GM21825 (cell line): ENCODE data around the gene DOCK3.
"Not testable (repeated sequence)": the region's sequence is repeated elsewhere in the genome, so short reads cannot be mapped to it uniquely, and the experiment has no call there.

Experiments
- ATAC-seq: cut with Tn5 transposase; IDR thresholded peaks from one replicate; pipeline ENCODE4 v1.9.1; 2021; ENCODE audit warnings: mild to moderate bottlenecking, moderate library complexity; ENCODE audit not compliant: unreplicated experiment

Gene DOCK3

DNA sequence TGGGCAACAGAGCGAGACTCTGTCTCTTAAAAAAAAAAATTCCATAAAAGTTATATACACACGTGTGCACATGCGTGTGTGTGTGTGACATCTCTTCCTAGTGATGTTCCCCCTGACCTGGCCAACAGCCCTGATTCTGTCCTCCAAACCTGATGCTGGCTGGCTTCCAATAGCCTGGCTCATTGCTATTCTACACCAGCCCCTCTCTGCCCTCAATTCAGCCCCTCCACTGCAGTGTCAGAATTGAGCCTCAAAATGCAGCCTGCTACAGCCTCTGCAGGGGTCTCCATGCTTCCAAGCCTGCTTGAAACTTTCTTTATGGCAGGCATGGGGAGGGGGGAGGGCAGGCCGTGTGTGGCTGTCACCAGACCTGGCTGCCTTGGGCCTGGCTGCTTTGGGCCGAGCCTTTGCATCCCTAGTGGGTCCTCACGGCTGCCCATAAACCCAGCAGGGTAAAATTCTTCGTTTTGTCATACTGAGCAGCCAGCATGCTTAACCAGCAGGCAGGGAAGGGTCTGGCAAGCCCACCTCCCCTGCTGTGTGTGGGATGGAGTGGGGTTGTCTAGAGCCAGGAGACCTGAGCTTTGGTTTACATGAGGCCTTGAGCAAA lies 22.7 kb upstream of the DOCK3 start:
- no peak for ATAC-seq

DNA sequence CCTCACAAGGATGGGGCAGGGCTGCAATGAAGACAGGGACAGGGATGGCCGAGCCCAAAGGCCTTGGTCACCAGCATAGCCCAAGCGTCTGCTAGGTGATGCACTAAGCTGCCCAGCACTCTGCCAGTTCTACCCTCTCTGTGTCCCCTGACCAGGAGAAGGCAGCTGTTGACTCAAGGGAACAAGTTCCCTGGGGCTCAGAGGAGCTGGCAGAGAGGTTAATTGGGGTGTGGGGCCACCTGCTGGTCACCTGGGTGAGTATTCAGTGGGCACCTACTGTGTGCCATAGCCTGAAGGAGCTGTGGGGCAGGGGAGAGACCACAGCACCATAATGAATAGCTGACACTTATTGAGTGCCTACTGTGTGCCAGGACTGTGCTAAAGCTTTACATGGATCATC lies 22.0 kb upstream of the DOCK3 start:
- ATAC-seq, result no peak

DNA sequence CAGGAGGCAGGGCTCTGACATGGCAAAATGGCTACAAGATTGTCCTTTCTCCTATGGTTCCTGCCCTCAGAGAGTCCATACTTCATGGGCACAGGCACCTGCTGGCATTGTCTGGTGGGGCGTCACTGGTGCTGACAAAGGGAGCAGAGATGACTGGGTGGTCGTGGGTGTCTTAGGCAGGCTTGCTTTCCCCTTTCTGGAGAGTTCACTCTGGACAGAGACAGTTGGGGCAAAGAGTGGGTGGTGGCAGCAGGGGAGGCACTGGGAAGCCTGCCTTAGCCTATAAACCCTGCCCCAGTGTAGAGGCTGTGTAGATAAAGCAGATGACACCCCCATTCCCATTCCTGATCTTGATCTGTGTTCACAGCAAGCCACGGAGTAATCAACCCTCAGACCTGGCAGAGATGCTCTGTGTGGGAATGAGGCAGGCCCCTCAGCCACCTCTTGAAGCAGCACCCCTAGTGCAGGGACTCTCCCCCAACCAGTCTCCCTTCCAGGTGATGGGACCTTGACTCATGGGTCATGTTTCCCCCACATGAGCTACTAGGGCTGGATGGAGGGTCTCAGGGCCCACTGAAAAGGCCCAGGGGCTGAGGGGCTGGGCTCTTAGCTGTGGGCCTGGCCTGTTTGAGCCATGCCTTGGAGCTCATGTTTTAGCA lies 20.7 kb upstream of the DOCK3 start:
- no peak for ATAC-seq

DNA sequence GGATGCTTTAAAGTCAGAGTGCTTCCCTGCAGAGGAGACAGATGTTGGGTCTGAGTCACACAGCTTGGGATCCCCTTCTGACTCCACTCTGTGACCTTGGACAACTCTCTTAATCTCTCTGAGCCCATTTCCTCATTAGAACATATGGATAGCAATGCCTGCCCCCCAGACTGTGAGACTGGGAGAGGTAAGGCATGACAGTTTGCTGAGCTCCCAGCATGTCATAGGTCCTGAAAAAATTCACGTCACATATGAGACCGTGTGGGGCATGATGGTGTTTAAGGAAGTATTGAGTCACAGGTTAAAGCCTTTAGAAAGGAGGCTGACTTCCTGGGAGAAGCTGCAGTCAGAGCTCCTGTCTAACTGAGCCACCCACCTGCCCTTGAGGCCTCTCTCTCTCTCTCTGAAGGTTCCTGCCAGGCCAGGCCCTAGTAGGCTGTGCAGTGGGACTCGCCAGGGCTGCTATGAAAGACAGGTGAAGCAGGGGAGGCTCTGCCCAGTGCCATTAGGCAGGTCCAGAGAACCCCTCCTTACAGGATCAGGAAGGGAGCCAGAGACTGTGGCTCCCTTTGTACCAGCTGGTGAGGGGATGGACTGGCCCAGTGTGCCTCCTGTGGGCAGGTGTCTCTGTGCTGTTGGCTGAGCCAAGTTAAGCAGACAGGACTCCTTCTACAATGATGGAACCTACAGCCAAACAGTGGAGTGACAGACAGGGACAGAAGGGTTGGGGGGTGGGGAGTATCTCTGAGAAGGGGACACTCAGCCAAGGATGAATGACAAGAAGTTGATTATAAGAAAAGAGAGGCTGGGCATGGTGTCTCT lies 19.5 kb upstream of the DOCK3 start:
- no peak for ATAC-seq

DNA sequence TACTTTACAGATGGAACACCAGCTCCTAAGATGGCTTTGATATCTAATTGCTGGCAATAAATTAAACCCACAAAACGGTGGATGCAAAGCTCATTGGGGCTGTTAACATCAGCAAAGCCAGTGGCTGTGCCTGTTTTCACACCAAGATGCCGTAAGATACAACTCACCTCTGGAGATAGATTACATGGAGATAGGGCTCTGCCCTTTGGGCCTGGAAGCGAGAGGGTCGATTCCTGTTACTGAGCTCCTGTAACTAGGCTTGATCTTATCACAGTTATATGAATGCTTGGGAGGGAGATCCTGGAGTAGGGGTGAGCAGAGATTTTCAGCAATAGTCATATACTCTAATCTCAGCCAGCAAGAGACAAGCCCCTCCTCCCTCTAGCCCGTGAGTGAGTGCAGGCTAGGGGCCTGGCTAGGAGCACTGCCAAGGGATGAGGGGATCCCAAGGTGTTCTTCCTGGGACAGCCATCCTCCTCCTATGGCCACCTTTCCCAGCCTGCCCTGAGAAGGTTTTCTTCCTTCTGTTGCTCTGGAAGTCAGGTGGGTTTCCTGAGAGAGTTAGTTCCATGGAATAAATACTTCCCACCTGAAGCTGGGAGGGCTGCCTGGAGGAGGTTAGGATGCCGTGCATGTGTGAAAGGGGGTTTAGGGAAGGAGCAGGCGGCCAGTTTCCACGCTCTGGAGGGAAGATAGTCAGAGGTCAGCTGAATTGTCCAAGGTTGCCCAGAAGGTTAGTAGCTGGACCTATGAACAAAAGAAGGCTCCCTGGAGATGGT lies 18.1 kb upstream of the DOCK3 start:
- no peak for ATAC-seq

DNA sequence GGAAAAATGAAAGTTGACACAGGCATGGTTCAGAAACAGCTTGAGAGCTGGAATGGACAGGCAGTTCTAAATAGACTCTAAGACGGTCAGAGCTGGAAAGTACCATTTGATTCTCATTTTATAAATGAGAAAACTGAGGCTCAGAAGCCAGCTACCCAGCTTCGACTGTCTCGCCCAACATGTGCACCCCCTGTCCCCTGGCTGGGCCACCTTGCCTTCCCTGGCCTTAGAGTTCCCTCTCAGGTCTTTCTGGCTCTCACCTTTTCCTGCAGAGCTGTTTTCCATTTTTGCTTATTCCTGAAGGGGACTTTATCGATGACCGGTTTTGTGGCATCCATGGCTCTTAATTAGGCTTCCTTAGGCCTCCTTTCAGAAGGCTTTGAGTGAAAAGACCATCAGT lies 17.3 kb upstream of the DOCK3 start:
- ATAC-seq, result no peak

DNA sequence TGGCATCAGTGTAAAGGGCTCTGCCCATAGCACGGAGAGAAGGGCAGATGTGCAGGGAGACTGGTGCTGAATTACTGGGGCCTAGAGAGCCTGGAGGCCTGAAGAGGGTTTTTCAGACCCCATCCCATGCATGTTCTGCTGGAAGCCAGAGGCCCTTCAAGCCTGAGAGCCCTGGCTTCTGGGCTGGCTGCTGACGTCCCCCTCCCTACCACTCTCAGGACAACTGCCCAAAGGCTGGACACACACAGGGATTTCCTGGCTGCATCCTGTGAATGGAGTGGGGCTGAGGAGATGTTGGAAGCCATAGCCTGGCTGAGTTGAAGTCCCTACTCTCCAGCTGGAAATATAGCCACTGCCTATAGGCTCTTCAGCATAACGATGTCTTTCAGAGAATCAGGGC lies 16.9 kb upstream of the DOCK3 start:
- no peak for ATAC-seq

DNA sequence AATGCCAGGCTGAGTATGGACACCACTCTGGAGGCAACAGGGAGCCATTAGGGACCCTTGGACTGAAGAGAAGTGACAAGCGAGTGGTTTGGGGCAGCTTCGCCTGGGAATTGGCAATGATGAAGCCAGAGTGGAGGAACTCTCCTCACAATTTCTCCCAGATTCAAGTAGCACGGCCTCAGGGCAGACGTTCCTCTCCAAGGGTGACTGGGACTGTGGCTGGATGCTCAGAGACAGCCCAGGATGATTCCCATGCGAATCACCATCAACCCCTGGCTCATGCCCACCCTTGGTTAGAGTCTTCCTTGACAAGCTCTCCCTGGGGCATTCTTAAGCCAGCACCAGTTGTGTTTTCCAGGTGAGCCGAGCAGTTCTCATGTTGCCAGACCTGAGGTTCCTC lies 16.3 kb upstream of the DOCK3 start:
- no peak for ATAC-seq

DNA sequence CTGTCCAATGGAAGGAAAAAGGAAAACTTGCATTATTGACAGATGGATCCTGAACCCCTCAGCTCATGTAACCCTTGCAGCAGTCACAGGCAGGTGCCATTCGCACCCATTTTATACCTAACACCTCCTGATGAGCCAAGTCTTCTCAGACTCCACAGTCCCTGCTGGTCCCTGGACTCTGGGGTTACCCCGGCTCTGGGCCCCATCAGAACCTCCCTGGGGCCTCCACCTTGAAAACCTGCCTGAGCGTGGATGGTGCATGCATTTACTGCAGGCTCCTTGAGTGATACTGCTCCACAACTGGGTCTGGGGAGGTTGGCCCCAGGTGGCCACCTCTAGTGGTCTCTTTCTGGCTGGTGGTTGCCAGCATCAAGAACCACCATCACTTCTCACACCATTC lies 15.9 kb upstream of the DOCK3 start:
- ATAC-seq, result no peak

DNA sequence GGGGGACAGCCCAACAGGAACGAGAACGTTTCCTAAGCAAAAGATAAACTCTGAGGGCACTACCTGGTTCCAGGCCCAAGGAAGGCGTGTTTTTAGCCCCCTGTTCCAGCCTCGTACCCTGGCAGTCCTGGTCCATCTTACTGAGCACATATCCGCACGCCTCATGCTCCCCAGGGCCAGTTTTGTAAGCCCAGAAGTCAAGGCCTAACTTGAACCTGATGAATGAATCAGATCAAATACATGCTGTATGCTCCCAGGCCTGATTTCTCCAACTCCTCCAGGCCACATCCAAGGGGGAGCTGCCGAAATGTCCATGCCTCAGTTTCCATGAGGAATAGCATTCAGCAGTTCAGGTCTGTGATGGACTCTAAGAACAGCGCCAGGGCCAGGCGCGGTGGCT lies 14.3 kb upstream of the DOCK3 start:
- ATAC-seq, result no peak

DNA sequence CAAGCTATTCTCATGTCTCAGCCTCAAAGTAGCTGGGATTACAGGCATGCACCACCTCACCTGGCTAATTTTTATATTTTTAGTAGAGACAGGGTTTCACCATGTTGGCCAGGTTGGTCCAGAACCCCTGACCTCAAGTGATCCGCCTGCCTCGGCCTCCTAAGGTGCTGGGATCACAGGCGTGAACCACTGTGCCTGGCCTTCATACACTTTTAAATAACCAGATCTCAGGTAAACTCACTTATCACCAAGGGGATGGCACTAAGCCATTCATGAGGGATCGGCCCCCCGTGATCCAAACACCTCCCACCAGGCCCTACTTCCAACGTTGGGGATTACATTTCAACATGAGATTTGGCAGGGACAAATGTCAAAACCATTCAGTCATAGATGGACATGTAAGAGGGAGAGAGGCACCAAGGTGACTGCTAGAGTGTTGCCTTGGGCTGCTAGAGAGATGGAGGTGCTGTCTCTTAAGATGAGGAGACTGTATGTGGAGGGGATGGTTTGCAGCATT lies 13.3 kb upstream of the DOCK3 start:
- no peak for ATAC-seq

DNA sequence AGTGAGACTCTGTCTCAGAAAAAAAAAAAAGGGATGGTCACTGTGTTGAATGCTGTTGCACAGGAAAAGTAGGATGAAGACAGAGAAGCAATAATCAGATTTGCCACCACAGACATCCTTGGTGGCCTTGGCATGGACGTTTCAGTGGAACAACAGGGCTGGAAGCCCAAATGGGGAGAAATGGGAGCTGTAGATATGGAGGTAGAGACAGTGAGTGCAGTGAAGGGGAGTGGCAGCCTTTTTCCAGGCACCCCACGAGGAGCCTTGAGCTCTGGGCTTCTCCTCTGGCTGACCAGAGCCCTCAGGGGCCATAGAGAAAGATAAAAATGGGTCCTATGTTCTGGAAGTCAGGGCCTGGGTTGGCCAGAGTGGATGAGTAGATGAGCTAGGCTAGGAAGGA lies 12.3 kb upstream of the DOCK3 start:
- no peak for ATAC-seq

DNA sequence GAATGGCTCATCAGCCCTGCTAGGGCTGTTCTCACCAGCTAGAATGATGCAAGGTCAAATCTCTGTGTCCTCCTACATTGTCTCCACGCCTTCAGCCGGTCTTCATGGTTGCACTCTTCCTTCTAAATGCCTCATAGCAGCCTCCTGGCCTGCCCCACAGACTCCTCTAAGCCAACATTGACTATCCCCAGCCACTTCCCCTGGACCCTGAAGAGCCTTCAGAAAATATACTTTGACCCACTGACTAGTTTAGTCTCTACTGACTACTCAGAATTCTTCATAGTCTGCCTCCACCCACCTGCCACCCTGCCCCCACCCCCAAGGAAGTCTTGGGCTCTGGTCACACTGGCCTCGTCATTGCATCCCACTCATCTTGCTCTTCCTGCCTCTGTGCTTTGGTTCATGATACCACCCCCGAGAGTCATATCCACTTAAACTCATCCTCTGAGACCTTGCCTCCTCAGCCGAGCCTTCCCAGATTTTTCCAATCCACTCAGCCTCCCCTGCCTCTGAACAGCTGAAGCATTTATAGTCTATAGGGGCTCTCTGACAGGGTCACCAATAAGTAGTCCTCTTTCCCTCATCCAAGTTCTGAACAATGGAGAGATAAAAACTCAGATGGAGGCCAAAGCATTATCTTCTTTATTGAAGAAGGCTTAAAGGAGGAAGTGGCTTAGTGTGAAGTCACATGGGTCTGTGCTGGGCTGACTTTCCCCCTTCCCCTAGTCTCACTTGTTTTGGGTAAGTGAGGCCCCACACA lies 9.5 kb upstream of the DOCK3 start:
- ATAC-seq, result no peak

DNA sequence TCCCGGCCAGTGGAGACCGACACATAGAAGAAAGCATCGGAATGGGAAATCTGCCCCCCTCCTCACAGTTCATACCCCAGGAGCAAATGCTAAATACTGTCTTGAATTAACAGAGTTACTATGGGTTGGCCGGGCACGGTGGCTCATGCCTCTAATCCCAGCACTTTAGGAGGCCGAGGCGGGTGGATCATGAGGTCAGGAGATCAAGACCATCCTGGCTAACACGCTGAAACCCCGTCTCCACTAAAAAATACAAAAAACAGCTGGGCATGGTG lies 8.9 kb upstream of the DOCK3 start:
- not testable (repeated sequence) for ATAC-seq

DNA sequence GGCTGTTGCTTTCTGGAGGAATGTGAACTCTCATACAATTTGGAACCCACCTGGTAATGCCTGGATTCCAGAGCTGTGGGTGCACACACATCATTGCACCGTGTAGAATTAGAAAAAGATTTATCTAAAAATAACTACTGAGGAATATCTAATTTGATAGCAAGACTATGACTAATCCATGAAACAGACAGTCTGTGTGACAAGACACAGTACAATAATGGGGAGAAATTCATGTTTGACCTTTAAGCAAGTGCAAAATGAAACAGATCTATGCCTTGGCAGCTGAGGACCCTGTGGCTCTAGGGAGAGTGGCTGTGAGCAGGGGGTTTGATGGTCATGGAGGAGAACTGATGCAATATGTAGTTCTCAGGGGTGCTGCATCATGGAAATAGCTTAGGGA lies 7.9 kb upstream of the DOCK3 start:
- ATAC-seq, result no peak

DNA sequence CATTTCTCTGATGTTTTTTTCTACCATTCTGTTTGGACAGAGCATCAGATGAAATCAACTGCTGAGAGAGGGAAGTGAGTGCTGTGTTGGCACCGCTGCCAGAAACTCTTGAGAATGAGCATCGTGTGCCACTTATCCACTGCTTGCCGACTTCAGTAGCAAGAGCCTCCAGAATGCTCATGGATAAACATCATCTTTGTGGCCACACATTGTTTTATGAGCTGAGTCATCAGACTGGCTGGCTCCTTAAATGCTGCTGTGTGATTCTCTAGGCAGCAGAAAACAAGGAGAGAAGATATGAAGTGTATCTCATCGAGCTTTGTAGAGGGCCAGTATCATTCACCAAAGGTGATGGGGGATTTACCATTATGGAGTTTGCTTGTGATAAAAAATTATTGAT lies 3.4 kb upstream of the DOCK3 start:
- no peak for ATAC-seq

DNA sequence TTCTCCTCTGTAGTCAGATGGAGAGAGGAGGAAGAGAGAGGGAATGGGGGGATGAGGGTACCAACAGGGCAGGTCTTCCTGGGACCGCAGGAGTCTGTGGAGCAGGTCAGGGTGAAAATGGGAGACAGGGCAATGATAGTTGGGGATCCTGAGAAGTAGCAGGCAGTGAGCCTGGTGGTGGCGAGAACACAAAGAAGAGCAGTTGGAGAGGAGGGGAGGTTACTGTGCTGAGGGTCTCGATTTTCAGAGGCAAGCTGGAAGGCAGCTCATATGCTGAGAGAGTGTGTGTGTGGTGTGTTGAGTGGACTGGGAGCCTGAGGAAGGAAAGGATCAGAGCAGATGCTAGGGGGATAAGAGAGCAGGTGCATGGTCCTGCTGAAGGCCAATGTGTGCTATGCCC lies 2.1 kb upstream of the DOCK3 start:
- ATAC-seq, result no peak

DNA sequence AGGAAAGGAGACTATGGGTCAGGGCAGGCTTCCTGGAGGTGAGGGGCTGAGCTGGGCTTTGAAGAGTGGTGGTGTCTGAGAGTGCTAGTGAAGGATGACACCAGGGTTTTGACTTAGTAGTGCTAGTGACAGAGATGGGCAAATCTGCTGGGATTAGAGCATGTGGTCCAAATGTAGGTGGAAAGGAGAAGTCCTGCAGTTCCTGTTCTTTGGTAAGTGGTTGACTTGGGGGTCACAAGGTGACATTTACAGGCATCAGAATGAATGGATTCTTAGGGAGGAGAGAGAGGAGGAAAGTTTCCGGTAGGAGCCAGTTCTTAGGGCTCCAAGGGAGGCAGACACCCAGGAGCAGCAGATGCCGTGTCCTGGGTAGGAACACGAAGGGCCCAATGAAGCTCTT lies 796 bp upstream of the DOCK3 start:
- ATAC-seq, result no peak

DNA sequence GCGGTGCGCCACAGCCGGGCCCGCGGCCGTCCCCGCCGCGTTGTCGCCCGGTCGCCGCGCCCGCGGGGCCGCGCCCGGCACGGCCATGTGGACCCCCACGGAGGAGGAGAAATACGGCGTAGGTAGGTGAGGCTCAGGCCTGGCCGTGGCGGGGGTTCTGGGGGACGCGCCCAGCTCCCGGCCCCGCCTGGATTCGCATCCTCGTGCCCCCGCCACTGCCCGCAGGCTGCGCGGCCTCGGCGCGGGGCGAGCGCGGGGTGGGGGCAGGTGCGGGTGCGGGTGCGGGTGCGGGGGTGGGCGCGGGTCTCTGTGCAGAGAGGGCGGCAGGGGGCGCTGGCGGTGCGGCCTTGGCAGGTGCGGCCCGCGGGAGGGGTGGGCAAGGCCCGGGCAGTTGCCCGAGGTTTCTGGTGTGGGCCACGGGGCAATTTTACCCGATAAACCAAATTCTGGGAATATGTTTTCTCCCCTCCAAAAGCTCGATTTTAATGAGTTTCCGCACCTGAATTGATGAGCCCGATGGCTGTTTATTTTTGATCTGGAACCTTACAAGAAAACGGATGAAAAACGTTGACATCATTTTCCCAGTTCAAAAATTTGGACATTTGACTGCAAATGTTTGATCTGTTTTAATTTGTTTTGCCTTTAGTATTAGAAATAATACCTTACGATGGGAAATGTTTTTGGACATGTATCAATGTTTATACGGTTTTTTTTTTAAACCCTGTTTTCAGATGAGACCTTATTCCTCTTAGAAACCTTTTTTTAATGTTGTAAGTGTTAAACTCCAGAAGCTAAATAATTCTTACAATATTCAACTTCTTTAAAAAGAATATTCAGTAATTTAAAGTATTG lies 678 bp downstream of the DOCK3 start:
- no peak for ATAC-seq
